Central memory CD4-positive, alpha-beta T cell (primary cell): ENCODE measurements around the gene SMIM5.

Experiments used
- DNase-seq: peaks from one replicate; pipeline ENCODE4 v3.0.0; 2022

Gene SMIM5

GRCh38 chr17:75603123-75603522 lies 30.1 kb upstream of the SMIM5 start:
- no peak for DNase-seq

DNA sequence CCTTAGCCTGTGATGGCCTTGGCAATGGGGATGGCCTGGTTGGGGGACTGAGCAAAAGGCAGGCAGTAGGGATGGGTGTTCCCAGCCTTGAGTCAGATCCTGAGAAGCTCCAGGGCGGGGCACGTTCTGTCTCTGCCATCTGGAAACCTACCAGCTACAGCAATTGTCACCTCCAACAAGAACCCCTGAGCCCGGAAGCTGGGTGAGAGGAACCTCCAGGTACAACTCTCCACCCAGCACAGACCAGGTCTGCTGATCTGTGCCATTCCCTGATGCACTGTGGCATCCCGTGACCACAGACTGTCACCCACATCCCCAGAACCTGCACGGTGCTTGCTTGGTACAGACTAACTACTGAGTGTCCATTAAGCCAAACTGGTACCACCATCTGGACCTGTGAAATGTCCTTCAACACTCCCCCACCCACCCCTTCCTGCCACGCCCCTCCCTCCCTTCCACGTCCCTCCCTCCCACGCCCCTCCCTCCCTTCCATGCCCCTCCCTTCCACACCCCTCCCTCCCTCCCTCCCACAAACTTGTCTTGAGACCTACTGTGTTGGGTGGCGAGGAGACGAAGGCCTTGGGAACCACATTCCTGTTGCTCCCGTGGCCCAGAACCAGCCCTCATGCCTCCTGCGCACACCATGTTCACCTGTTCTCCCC lies 29.1 kb upstream of the SMIM5 start:
- no peak for DNase-seq

- no peak for DNase-seq
Observed at GRCh38 chr17:75605790-75606189, 27.4 kb upstream of the SMIM5 start.

DNA sequence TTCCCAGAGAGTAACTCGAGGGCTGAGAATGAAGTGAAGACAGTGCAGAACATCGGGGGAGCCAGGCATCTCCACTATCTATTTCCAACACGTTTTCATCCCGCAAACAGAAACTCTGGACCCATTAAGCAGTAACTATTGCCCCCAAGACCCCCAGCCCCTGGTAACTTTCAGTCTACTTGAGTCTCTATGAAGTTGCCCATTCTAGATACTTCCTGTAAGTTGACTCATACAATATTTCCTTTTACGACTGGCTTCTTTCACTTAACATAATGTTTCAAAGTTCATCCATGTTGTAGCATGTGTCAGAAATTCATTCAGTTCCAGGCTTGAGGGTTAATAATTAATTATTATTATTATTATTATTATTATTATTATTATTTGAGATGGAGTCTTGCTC lies 26.1 kb upstream of the SMIM5 start:
- no peak for DNase-seq

GRCh38 chr17:75610103-75610984 lies 22.9 kb upstream of the SMIM5 start:
- DNase-seq, result no peak

- no peak for DNase-seq
Observed at GRCh38 chr17:75611851-75612429, 21.3 kb upstream of the SMIM5 start.

- DNase-seq, result no peak
Observed at GRCh38 chr17:75612906-75613626, 20.2 kb upstream of the SMIM5 start.

DNA sequence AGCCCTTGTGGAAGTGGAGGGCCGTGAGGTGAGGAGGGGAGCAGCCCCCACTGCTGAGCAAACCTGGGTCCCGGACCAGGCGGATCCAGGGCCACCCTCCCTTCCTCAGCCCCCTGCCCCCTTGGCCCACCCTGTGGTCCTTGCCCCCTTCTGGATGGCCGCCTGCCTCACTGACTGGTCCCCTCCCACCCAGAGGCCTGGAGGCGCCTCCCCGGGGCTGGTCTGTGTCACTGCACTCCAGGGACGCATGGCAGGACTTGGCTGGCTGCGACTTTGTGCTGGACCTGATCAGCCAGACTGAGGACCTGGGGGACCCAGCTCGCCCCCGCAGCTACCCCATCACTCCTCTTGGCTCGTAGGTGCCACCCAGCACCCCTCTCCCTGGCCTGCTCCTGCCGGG lies 19.2 kb upstream of the SMIM5 start:
- no peak for DNase-seq

- no peak for DNase-seq
Observed at GRCh38 chr17:75614556-75615270, 18.5 kb upstream of the SMIM5 start.

DNA sequence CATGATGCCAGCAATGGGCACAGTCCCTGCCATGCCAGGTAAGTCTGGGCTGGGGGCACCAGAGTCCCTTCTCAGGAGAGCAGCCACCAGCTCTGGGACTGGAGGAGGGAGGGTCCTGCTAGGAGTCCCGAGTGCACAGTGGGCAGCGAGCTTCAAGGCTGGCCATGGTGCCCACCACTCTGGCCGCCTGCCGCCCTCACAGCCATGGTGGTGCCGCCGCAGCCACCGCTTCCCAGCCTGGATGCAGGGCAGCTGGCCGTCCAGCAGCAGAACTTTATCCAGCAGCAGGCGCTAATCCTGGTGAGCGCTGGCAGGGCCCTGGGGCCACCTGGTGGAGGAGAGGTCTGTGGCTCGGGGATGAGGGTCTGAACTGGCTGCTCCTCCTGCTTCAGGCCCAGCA lies 17.9 kb upstream of the SMIM5 start:
- no peak for DNase-seq

GRCh38 chr17:75616521-75617122 lies 16.6 kb upstream of the SMIM5 start:
- DNase-seq, result no peak

- DNase-seq, result no peak
Observed at GRCh38 chr17:75617218-75617617, 16.0 kb upstream of the SMIM5 start.

- DNase-seq, result no peak
Observed at GRCh38 chr17:75617675-75618074, 15.6 kb upstream of the SMIM5 start.

- DNase-seq, result no peak
Observed at GRCh38 chr17:75619506-75620431, 13.5 kb upstream of the SMIM5 start.

GRCh38 chr17:75621489-75621888 lies 11.7 kb upstream of the SMIM5 start:
- no peak for DNase-seq

- DNase-seq, result no peak
Observed at GRCh38 chr17:75622076-75622475, 11.2 kb upstream of the SMIM5 start.

GRCh38 chr17:75622771-75623273 lies 10.4 kb upstream of the SMIM5 start:
- no peak for DNase-seq

- no peak for DNase-seq
Observed at GRCh38 chr17:75623386-75623785, 9.8 kb upstream of the SMIM5 start.

- no peak for DNase-seq
Observed at GRCh38 chr17:75624021-75624420, 9.2 kb upstream of the SMIM5 start.

DNA sequence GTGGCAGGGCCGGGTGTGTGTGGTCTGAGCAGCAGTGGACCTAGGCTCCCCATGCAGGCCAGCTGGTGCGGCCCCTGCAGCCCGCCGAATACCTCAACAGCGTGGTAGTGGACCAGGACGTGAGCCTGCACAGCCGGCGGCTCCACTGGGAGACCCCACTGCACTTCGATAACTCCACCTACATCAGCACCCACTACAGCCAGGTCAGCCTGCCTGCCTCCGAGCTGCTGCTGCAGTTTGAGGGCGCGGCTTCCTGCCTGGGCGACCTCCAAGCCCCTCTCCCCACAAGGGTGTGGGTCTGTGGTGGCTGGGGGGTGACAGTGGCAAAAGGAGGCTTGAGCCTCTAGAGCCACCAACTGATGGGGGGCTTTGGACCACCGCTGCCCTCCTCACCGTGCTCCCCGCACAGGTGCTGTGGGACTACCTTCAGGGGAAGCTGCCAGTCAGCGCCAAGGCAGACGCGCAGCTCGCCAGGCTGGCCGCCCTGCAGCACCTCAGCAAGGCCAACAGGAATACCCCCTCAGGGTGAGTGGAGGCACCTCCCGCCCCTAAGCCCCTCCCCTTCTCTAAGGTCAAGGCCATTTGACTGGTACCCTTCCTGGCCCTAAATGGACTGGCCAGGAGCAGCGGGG lies 8.4 kb upstream of the SMIM5 start:
- DNase-seq, result no peak
